Cardiac fibroblast (primary cell): ENCODE measurements around the gene TRPC4AP.

Experiments used
- DNase-seq, 2 donors: peaks; one replicate each; pipeline versions ENCODE4 v3.0.0 to v3.0.0-alpha.2; 2010; ENCODE audit warnings: low read depth in 2 of 2
- H3K4me3 ChIP-seq, 2 donors: replicated peaks in 1 of 2; 1 replicate in 1 of 2; 2 replicates in 1 of 2; pipeline ENCODE4 v1.5.1; 2011; ENCODE audit warnings: low read depth in 2 of 2, low read length in 2 of 2, mild to moderate bottlenecking in 2 of 2, moderate library complexity in 1 of 2
- TF ChIP-seq, protein P1 (sequence below): IDR thresholded peaks from one replicate; pipeline ENCODE4 v1.5.1; 2011; ENCODE audit warnings: low read depth, mild to moderate bottlenecking, low read length, inconsistent platforms

The TRPC4AP gene

DNA sequence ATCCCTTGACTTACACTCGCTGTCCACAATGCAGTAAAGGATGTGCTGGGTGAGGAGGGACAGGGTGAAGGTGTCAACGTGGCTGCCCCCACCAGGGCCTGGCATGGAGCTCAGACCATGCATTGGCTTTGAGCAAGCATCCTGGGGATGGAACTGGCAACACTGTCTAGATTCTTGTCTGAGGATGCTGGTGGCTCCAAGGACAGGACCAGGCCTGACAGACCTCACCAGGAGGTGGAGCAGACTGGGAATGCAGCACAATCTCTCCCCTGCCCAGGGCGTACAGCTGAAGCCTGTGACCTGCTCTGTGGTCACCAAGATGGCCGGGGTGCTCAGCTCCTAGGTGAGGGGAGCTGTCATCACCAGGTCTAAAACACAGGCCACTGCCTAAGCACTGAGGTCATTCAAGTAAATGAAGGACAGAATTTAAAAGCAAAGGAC lies 86.1 kb downstream of the TRPC4AP start:
- DNase-seq, result no peak
- H3K4me3 ChIP-seq, result no peak overlapping the region
- TF ChIP-seq, protein P1, sequence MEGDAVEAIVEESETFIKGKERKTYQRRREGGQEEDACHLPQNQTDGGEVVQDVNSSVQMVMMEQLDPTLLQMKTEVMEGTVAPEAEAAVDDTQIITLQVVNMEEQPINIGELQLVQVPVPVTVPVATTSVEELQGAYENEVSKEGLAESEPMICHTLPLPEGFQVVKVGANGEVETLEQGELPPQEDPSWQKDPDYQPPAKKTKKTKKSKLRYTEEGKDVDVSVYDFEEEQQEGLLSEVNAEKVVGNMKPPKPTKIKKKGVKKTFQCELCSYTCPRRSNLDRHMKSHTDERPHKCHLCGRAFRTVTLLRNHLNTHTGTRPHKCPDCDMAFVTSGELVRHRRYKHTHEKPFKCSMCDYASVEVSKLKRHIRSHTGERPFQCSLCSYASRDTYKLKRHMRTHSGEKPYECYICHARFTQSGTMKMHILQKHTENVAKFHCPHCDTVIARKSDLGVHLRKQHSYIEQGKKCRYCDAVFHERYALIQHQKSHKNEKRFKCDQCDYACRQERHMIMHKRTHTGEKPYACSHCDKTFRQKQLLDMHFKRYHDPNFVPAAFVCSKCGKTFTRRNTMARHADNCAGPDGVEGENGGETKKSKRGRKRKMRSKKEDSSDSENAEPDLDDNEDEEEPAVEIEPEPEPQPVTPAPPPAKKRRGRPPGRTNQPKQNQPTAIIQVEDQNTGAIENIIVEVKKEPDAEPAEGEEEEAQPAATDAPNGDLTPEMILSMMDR, result no peak

DNA sequence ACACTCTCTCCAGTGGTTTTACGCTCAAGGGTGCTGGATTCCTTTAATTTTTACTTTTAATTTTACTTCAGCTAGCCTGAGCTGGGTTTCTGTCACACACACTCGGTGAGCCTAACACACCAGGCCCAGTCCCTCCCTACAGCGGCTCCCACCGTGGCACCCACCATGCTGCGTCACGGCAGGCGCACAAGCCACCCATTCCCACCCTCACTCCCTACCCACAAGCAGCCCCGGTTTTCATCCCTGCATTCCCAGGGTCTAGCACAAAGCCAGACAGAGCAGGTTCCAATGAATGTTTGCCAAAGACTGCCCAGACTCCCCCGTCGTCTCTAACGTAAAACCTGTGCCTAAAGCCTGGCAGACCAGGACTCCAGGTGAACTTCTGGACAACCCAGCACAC lies 86.6 kb downstream of the TRPC4AP start:
- TF ChIP-seq, protein P1, result no peak
- no peak overlapping the region for H3K4me3 ChIP-seq
- DNase-seq, result no peak

DNA sequence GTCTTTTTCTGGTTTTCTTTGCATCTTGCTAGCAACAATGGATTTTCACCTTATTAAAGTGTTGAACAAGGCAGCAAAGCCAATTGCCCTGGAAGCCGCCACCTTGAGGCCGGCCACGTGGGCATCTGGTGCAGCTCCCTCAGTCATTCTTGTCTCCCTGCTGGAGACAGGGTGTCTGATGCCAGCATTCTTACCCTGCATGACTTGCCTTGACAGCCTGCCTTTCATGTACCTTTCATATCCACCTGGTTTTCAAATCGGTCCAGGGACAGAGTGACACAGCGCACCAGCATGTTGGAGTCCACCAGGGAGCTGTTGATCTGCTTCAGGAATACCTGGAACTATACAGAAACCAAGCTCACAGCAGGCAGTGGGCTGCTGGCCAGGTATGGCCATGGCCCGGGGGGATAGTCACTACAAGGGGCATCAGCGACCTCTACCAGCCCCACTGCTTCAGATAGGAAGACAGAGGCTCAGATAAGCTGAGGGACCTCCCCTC lies 87.1 kb downstream of the TRPC4AP start:
- TF ChIP-seq, protein P1, result no peak
- no peak overlapping the region for H3K4me3 ChIP-seq
- DNase-seq, result no peak

DNA sequence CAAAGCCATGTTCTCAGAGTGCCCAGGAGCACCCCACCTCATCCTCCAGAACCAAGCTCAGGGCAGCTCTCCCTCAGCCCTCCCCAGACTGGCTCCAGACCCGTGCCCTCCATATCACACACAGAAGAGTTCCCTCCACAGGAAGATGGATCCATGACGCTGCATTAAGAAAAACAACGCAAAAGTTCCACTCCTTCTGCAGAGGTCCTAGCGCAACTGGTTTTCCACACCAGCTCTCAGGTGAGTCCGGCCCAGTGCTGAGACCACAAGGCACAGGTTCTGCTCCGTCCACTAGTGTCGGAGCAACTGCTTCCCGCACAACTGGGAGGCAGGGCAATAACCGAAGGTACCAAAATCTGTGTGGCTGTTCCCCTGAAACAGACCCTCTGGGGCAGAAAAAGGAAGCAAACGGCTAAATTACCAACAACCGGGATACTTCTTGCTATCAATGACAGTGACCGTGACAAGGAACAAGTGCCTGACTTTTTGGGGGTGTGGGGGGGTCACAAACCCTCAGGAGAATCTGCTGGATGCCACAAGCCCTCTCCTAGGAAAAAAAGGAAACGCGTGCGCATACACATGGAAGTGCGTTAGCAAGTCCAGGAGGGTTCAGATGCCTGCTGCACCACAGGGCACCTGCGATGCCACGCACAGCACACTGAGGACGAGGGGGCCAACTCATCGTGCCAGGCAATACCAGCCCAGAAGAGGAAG lies 87.7 kb downstream of the TRPC4AP start:
- no peak for DNase-seq
- TF ChIP-seq, protein P1, result no peak
- H3K4me3 ChIP-seq, result no peak overlapping the region

DNA sequence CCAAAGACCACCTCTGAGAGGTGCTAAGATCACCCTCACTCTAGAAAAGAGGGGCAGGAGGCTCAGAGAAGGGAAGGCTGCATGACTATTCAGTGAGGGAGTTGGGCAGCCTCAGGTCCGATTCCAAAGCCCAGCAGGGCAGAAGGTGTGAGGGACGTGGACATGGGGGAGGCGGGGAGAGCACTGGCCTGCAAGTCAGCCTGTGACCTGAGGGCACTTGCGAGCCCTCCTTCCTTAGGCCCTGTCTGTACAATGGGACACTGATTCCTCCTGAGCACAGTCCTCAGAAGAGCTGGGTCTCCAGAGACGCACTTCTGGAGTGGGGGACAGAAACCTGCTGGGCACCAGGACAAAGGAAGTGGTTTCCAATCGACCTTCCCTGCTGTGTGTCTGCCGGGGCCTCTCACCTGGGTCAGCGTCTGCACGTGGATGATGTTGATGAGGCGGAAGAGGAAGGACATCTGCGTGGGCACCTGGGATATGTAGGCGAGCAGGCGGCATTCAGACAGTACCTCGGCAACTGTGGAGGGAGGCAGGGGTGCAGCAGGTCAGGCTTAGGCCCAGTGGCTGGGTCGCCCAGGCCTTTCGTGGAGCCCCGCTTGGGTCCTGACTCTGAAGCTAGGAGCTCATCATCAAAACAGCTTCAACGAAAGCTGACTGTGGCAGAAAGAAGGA lies 88.4 kb downstream of the TRPC4AP start:
- TF ChIP-seq, protein P1, result no peak
- no peak for DNase-seq
- no peak overlapping the region for H3K4me3 ChIP-seq

DNA sequence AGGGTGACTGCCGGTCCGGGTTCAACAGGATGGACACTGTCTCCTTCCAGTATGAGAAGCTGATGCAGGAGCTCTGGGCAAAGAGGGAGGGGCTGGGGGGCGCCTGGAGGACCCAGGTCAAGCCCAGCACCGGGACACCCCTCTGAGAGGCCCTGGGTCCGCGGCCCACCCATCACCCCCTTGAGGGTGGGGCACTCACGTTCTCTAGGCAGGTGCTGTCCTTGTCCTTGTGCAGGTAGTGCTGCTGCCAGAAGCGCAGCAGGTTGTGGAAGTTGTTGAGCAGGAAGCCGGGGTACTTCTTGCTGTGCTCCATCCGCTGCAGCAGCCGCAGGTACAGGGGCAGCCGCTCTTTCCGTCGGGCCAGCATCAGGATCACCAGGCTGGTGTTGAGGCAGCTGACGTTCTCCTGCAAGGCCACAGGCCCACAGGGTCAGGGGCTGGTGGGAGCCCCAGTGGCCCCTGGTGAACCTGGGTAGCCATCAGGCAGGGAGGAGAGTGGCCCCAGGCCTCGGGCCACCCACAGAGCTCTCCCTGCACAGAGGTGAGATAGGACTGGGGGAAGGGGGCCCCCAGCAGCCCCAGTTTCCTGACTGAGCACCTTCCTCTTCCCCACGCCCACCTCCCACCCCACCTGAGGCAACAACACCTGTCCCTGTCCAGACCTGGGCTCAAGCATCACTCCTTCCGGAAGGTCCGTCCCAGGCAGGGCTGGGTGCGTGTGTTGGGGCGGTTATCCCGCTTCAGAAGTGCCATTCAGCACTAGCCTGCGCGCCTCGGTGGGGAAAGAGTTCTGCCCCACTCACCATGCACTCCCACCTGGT lies 89.2 kb downstream of the TRPC4AP start:
- no peak overlapping the region for H3K4me3 ChIP-seq
- DNase-seq, result no peak
- TF ChIP-seq, protein P1, result no peak
